ENCODE results near the gene NUDT8.

Gene NUDT8

GRCh38 chr11:67635231-67635521, 5.4 kb upstream of the NUDT8 start:
- no peak for TF ChIP-seq ZNF8 (CRISPR knock-in tag; IDR thresholded peaks at IDR 0.05)
- TF ChIP-seq PPARA (CRISPR knock-in tag; IDR thresholded peaks at IDR 0.05; ENCODE audit: borderline replicate concordance): no peak
- no peak for TF ChIP-seq ISL1 (CRISPR knock-in tag; IDR thresholded peaks at IDR 0.05)
- TF ChIP-seq, protein P1, sequence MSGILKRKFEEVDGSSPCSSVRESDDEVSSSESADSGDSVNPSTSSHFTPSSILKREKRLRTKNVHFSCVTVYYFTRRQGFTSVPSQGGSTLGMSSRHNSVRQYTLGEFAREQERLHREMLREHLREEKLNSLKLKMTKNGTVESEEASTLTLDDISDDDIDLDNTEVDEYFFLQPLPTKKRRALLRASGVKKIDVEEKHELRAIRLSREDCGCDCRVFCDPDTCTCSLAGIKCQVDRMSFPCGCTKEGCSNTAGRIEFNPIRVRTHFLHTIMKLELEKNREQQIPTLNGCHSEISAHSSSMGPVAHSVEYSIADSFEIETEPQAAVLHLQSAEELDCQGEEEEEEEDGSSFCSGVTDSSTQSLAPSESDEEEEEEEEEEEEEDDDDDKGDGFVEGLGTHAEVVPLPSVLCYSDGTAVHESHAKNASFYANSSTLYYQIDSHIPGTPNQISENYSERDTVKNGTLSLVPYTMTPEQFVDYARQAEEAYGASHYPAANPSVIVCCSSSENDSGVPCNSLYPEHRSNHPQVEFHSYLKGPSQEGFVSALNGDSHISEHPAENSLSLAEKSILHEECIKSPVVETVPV (CRISPR knock-in tag; IDR thresholded peaks at IDR 0.05): no peak
- TF ChIP-seq ARNTL (CRISPR knock-in tag; IDR thresholded peaks at IDR 0.05; ENCODE audit: borderline replicate concordance, low read depth): no peak
- no peak for TF ChIP-seq BACH2 (CRISPR knock-in tag; IDR thresholded peaks at IDR 0.05; ENCODE audit: borderline replicate concordance)
- no peak for TF ChIP-seq ZFP30 (CRISPR knock-in tag; IDR thresholded peaks at IDR 0.05)
- TF ChIP-seq, protein P2, sequence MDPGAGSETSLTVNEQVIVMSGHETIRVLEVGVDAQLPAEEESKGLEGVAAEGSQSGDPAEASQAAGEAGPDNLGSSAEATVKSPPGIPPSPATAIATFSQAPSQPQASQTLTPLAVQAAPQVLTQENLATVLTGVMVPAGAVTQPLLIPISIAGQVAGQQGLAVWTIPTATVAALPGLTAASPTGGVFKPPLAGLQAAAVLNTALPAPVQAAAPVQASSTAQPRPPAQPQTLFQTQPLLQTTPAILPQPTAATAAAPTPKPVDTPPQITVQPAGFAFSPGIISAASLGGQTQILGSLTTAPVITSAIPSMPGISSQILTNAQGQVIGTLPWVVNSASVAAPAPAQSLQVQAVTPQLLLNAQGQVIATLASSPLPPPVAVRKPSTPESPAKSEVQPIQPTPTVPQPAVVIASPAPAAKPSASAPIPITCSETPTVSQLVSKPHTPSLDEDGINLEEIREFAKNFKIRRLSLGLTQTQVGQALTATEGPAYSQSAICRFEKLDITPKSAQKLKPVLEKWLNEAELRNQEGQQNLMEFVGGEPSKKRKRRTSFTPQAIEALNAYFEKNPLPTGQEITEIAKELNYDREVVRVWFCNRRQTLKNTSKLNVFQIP (CRISPR knock-in tag; IDR thresholded peaks at IDR 0.05; ENCODE audit: borderline replicate concordance, low read depth): no peak
- no peak for TF ChIP-seq TOX (CRISPR knock-in tag; IDR thresholded peaks at IDR 0.05; ENCODE audit: borderline replicate concordance)
- TF ChIP-seq CSDC2 (CRISPR knock-in tag; IDR thresholded peaks at IDR 0.05): no peak
- TF ChIP-seq SNAI2 (CRISPR knock-in tag; IDR thresholded peaks at IDR 0.05): no peak
- no peak for TF ChIP-seq TCF4 (CRISPR knock-in tag; IDR thresholded peaks at IDR 0.05; ENCODE audit: borderline replicate concordance)
- no peak for TF ChIP-seq ZNF70 (CRISPR knock-in tag; IDR thresholded peaks at IDR 0.05)
- TF ChIP-seq CREB5 (CRISPR knock-in tag; IDR thresholded peaks at IDR 0.05; ENCODE audit: low read depth): no peak
- no peak for TF ChIP-seq GLIS3 (CRISPR knock-in tag; IDR thresholded peaks at IDR 0.05)
- TF ChIP-seq ZFP3 (CRISPR knock-in tag; IDR thresholded peaks at IDR 0.05): no peak
- no peak for TF ChIP-seq ESRRG (CRISPR knock-in tag; IDR thresholded peaks at IDR 0.05)
- TF ChIP-seq ZC3H10 (CRISPR knock-in tag; IDR thresholded peaks at IDR 0.05): no peak
- TF ChIP-seq ZNF565 (CRISPR knock-in tag; conservative IDR thresholded peaks at IDR 0.05; ENCODE audit: low read depth): no peak
- no peak for ATAC-seq

- TF ChIP-seq, protein P3, sequence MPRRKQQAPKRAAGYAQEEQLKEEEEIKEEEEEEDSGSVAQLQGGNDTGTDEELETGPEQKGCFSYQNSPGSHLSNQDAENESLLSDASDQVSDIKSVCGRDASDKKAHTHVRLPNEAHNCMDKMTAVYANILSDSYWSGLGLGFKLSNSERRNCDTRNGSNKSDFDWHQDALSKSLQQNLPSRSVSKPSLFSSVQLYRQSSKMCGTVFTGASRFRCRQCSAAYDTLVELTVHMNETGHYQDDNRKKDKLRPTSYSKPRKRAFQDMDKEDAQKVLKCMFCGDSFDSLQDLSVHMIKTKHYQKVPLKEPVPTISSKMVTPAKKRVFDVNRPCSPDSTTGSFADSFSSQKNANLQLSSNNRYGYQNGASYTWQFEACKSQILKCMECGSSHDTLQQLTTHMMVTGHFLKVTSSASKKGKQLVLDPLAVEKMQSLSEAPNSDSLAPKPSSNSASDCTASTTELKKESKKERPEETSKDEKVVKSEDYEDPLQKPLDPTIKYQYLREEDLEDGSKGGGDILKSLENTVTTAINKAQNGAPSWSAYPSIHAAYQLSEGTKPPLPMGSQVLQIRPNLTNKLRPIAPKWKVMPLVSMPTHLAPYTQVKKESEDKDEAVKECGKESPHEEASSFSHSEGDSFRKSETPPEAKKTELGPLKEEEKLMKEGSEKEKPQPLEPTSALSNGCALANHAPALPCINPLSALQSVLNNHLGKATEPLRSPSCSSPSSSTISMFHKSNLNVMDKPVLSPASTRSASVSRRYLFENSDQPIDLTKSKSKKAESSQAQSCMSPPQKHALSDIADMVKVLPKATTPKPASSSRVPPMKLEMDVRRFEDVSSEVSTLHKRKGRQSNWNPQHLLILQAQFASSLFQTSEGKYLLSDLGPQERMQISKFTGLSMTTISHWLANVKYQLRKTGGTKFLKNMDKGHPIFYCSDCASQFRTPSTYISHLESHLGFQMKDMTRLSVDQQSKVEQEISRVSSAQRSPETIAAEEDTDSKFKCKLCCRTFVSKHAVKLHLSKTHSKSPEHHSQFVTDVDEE (CRISPR knock-in tag; IDR thresholded peaks at IDR 0.05): no peak
- TF ChIP-seq ARNTL (CRISPR knock-in tag; IDR thresholded peaks at IDR 0.05; ENCODE audit: borderline replicate concordance, low read depth) (no peak), BACH2 (CRISPR knock-in tag; IDR thresholded peaks at IDR 0.05; ENCODE audit: borderline replicate concordance) (no peak), ZNF70 (CRISPR knock-in tag; IDR thresholded peaks at IDR 0.05) (no peak), TOX (CRISPR knock-in tag; IDR thresholded peaks at IDR 0.05; ENCODE audit: borderline replicate concordance) (no peak), ZC3H10 (CRISPR knock-in tag; IDR thresholded peaks at IDR 0.05) (no peak)
- TF ChIP-seq, protein P4, sequence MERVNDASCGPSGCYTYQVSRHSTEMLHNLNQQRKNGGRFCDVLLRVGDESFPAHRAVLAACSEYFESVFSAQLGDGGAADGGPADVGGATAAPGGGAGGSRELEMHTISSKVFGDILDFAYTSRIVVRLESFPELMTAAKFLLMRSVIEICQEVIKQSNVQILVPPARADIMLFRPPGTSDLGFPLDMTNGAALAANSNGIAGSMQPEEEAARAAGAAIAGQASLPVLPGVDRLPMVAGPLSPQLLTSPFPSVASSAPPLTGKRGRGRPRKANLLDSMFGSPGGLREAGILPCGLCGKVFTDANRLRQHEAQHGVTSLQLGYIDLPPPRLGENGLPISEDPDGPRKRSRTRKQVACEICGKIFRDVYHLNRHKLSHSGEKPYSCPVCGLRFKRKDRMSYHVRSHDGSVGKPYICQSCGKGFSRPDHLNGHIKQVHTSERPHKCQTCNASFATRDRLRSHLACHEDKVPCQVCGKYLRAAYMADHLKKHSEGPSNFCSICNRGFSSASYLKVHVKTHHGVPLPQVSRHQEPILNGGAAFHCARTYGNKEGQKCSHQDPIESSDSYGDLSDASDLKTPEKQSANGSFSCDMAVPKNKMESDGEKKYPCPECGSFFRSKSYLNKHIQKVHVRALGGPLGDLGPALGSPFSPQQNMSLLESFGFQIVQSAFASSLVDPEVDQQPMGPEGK (CRISPR knock-in tag; IDR thresholded peaks at IDR 0.05; ENCODE audit: borderline replicate concordance): no peak
- ATAC-seq: no peak
Measured at GRCh38 chr11:67634366-67635230, 4.9 kb upstream of the NUDT8 start.

Data from SK-N-SH treated with all-trans-retinoic acid at 6 μM for 48 hours (cell line).